ENCODE results near the gene COLQ.

The COLQ gene

DNA sequence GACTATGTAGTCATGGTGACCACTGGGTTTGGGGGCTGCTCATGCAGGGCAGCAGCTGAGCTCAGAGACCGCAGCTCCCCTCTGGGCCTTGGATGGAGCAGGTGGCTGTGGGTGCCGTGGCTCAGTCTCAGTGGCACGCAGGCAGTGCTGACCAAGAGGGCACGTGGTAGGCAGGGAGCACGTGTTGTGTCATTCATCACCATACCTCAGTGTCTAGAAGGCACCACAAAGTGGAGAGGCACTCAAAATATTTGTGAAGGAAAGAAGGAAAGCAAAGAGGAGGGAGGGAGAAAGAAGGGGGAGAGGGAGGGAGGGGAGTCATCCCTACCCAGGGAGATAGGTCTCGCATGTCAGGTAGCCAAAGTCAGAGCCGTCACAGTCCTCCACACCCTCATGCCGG lies 68.0 kb downstream of the COLQ start:
- DNase-seq = no peak

DNA sequence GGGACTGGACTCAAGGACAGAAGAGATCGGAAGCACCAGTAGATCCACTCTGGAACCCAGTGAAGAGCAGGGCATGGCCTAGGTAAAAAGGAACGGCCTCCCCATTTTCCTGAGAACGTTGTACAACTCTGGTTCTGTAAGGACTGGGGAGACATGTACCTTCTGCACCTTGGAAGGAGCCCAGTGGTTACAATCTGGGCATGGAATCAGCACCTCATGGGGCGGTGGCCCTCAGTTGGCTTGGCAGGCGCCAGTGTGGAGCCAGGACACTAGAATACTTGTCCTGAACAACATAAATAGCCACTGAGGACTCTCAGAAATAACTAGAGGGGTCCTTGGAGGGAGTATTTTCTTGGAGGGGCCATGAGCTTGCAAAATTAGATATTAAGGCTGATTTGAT lies 68.5 kb downstream of the COLQ start:
- no peak for DNase-seq

DNA sequence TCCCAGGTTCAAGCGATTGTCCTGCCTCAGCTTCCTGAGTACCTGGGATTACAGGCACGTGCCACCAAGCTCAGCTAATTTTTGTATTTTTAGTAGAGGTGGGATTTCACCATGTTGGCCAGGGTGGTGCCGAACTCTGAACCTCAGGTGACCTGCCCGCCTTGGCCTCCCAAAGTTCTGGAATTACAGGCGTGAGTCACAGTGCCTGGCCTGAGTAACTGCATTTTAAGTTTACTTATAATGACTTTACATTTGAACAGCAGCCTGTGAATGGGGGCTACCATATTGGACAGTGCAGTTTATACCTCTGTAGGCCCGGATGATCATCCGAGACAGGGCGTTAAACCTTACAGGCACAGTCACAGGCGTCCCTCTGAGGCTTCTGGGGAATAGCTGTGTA lies 69.3 kb downstream of the COLQ start:
- DNase-seq = no peak

DNA sequence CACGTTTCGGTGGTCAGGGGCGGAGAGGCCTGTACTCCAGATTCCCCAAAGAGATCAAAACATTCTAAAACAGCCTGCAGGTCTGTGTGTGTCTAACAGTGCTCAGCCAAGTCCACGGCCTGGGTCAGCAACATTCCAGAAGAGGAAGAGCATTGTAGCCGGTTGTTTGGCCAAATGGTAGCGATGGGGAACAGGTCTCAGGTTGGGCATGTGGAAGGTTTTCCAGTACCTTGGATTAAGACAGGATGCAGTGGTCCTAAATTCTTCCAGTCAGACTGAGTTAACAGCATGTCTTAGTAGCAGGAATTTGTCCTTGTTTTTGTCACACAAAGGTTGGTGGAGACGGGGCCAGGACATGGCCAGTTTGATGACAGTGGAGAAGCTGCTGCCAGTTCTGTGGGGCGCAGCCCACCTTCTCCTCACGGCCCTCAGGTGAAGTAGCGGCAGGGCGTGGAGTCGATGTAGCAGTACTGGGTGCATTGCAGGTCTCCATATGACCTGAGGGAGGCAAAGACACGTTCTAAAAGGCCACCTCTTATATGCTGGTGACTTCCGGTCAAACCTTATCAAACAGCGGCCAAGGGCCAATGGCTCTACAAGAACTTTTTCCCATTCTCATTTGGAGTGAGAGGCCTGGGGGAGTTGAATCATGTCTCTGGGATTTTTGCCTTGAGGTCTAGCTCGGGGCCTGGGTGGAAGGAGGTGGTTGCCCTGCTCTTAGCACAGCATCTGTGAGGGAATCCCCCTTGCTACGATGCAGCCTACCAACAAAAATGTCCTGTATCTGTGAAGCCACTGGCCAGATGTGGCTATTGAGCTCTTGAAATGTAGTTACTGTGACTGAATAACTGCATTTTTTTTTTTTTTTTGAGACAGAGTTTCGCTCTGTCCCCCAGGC lies 70.0 kb downstream of the COLQ start:
- DNase-seq = no peak

DNA sequence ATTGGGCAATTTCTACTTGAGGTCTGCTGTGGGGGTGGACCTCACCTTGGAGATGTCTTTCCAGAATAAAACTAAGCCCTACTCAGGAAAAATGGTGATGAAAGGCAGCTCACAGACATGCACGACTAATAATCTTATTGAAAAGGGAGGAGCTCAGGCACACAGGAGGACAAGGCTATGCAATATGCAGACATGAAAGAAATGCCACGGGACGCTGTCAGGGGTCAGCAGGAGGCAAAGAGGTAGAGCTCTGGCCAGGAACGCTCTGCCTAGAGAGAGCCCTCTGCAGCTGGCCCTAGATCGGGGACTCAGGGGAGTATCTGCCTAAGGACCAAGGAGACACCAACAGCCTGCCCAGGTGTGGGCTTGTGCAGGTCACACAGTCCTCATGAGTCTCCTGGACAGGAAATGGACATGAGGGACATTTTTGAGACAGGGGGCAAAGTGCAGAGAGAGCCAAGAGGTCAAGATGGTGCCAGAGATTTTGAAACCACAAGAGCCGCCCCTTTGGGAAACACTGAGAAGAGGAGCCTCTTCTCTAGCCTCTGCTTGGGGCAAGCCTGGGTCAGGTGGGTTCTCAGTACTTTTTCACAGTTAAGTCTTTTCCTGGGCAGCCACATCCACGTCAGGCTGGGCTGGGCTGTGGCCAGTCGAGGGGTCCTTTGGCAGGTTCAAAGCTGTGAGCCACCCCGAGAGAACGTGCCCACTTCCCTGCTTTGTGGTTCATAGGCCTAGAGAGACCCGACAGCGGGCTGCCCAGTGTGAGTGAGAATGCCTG lies 70.9 kb downstream of the COLQ start:
- DNase-seq = no peak

DNA sequence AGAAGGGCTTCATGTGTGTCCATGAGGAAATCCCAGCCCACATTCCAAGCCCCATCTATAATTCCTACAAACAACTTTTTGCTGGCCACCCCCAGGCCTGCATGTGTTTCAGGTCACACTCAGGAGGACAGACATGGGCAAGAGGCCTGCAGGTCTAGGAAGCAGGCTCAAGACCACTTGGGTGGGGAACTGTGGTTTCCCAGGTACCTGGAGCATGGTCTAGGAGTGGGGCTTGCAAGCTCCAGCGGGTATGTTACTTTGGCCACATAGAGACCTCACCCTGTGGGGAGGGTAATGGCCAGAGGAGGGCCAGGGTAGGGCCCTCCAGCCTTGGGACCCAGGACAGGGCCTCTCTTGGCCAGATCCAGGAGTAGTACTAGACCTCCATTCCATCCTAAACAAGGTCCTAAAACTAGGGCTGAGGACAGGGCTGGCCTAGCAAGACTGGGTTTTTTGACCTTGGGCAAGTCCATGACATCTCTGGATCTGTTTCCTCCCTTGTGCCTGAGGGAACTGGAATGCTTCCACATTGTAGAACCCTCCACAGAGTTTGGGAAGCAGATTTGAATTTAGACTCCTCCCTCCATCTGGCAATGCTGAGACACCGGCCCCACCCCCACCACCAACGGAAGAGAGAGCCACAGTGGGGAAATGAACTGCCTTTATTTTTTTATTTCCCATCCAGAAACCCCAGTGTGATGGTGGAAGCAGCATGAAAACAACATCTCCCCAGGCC lies 71.8 kb downstream of the COLQ start:
- no peak for DNase-seq

DNA sequence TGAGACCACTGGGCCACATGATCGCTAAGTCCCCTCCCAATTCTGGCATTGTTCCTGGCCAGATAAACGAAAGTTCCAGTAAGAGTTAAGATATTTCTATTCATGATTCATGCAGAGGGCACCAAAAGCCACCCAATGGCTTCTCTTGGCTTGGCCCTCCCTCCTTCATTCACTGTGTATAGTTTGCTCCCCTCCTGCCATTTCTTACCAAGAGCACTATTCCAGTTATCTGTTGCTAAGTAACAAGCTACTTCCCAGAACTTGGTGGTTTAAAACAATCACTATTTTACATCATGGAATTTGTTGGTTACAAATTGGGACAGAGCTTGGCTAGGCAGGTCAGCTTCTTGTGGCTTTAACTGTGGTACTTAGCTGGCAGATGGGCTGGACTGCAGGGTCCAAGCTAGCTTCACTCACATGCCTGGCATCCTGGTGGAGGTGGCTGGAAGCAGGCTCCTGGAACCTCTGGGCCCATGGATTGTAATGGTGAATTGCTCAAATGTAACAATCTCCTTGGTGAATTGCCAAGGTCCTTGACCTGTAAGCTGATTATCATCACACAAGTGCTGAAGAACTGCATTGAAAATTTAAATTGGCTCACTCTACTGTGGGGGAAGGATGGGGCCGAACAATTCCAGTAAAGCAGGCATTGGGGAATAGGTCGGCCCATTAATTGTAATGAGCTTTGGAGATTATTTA lies 77.5 kb downstream of the COLQ start:
- DNase-seq = no peak

DNA sequence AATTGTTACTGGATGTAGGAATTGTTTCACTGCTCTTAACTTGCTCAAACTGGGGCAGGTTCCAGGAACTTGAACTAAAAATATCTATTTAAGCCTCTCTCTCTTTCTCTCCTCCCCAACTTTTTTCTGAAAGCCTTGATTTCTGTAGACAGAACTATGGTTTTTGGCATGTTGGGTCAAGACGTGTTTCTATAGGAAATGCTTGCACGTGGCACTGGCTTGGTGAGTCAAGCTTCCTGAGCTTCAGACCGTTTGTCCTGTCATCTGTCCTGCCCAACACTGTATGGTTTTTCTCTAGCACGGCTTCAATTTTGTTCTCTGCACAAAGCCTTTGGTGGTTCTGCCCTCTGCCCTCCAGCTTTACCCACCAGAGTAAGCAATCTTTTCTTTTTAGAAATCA lies 80.6 kb downstream of the COLQ start:
- no peak for DNase-seq

DNA sequence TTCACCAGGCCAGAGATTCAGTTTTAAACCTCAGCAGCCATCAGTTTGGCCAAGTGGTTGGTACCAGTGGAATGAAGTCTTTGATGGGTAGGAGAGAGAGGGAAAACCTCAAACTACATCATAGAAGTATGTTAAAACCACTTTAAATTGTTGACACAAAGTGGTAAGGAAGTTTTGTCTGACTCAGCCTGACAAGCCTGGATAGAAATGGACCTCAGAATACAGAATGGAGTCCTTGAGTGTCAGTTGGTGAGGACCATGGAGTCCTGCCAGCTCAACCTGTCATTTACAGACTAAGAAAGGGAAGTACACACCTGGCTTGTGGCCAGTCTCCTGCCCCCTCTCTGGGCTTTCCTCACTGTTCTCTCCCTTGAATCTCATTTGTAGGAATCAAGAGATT lies 82.0 kb downstream of the COLQ start:
- no peak for DNase-seq

DNA sequence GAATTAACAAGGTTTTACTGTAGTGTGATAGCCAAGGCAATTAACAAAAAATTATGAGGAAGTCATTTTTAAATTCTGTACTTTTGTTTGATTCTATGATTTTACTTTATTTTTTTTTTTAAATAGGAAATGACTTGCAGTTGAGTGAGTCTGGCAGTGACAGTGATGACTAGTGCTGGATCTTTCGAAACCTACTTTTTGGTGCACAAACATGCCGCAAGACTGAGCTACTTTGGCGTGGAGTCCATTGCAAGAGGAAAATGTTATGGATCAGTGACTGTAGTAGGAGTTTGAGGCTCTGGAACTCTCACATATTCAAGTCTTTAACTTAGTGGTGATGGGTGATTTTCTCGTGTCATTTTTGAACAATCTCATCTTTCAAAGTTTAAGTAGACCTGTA lies 82.5 kb downstream of the COLQ start:
- DNase-seq = no peak

DNA sequence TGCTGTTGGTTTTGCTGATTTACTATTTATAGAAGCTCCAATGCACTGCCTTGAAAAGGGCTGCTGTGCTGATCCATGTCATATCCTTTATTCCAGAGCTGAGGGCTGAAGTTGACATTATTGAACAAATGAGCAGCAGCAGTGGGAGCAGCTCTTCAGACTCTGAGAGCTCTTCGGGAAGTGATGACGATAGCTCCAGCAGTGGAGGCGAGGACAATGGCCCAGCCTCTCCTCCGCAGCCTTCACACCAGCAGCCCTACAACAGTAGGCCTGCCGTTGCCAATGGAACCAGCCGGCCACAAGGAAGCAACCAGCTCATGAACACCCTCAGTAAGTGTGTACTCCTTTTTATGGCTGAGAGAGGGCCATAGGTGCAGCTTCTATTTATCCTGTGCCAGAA lies 85.3 kb downstream of the COLQ start:
- DNase-seq = no peak

DNA sequence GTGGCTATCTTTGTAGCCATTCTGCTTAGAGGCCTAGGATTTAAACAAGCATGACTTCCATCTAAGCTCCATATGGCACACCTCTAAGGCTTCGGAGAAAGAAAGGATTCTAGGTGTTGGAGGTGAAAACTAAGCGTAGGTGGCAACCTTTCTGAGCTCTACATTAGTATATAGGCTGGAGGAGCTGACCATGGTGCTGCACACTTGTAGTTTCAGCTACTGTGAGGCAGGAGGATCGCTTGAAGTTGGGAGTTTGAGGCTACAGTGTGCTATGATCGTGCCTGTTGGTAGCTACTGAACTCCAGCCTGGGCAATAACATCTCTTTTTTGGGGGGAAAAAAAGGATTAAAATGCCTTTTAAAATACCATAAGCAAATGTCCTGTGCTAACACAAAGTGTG lies 86.8 kb downstream of the COLQ start:
- no peak for DNase-seq

DNA sequence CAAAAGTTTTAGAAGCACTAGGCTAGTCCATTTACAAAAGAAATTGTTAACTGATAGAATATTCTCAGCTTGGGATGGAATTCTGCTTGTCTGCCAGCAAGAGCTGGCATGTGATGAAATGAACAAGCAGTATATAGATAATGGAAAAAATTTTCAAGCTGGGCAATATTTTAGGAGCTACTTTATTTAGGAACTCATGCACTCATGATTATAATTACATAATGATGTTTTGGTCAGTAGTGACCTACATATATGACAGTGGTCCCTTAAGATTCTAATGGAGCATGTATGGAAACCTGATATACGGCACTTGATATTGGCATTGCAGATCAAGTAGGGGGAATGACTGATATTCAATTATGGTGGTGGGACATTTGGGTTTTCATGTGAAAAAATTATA lies 88.0 kb downstream of the COLQ start:
- DNase-seq = no peak

DNA sequence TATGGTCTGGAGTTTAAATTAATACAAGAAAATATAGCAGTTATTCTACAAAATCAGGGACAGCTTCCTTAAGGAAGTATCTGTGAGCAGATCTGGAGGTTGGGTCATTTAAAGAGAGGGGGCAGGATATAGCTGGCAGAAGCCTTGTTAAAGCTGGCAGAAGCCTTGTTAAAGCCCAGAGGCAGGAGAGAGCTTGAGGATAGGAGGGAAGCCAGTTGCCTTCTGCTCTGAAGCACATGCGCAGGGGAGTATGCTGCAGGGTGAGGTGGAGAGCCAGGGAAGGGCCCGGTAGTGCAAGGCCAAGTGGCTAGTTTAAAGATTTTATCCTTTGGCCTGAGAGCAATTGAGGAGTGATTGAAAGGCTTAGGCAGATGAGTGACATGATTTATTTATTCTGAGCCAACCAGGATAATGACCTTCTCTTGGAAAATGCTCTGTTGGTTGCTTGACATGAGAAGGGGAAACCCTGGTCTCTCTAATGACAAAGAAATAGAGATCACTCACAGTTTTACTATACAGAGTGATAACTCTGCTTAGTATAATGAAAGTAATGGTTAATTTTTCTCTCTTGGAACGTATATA lies 90.2 kb downstream of the COLQ start:
- no peak for DNase-seq

DNA sequence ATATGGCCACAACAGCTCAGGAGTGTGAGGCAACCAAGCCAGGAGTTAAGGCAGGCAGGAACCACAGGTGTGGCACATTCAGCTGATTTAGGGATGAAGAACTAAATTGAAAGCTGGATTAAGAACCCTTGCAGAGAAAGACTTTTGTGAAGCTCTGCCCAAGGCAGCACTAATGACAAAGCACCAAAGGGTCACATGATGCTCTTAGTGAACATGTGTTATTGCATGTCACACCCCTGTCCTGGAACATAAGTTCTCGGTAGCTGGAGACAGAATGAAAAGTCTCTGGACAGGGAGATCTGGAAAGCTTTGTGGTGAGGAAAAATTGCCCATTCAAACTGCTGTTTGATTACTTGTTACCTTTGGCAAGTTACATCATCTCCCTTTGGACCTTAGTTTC lies 90.9 kb downstream of the COLQ start:
- DNase-seq = no peak

DNA sequence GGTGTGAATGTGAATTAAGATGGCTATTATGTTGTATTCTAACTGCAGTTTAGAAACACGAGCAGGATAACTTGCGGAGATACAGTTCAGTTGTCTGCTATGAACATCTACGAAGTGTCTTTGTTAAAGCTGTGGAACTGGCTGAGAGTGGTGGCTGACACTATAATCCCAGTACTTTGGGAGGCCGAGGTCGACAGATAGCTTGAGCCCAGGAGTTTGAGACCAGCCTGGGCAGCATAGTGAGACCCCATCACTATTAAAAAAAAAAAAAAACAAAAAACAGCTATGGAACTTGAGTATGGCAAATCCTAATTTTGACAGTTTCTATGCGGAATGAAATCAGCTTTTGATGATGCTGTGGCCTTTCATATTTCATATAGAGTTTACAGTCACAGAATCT lies 92.4 kb downstream of the COLQ start:
- no peak for DNase-seq

DNA sequence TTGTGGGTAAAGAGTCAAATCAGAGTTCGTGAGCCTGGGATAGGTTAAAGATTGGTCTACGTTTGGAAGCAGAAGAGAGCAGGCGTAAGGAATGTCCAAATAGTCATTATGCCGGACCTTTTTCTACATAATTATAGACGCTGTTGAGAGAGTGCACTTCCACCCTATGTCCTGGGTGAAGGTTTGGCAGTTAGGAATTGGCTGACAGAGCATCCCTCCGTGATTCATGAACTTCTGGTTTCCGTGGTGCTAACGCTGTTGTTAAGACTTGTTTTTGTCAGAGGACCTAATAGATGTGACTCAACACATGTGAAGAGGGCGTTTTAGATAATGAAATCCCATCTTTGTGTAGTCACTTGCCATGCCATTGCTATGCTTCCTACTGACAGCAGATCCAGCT lies 93.0 kb downstream of the COLQ start:
- DNase-seq = no peak

DNA sequence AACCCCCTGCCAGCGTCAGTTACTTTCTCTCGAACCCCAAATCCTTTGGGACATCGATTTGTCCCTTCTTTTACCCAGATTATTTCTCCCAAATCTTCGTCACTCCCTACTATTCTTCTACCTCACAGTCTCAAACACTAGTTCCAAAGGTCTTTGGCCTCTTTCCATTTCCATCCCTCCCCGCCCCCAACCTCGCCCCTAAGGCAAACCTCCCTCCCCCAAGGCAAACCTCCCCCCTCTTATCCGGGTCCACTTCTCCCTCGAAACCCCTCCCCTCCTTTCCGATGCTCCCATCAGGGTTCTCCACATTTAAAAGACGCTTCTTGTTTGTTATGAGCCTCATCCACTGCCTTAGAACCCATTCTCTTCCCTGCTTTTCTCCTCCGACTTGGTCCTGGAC lies 93.5 kb downstream of the COLQ start:
- DNase-seq = no peak

DNA sequence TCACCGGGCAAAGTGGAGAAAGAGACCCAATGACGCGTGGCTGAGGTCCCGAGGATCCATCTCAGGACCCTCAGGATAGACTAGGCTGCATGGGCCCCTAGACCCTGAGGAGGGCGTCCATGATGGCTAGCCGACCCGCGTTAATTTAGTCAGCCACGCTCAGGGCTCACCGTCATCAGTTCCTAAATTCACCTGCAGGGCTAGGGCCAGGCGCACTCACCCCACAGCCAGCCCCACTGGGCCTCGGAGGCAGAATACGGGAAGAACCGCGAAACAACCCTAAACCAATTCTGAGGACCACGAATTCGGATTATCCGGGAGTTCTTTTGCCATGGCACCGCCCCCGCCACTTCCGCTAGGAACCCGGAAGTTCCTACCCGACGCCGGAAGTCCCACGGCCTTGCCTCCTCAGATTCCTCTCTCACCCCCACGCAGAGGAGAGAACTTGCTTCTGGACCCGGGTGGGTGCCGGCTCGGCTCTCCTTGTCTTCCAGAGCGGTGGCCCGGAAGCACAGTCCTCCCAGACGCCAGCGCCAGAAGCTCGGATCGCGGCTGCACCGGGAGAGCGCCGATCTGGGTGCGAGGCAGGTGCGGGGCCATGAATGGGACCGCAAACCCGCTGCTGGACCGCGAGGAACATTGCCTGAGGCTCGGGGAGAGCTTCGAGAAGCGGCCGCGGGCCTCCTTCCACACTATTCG lies 94.2 kb downstream of the COLQ start, which contains the start of the genes EAF1 and METTL6:
EAF1 (plus strand) TSS at position 417 of the 699 bp plus-strand sequence; CDS start at position 599, 182 bp downstream.
METTL6 (minus strand) TSS at position 363 of the 699 bp plus-strand sequence. CDS start 1,033 bp downstream, outside the sequence.
- peak; percentile 34 for DNase-seq

DNA sequence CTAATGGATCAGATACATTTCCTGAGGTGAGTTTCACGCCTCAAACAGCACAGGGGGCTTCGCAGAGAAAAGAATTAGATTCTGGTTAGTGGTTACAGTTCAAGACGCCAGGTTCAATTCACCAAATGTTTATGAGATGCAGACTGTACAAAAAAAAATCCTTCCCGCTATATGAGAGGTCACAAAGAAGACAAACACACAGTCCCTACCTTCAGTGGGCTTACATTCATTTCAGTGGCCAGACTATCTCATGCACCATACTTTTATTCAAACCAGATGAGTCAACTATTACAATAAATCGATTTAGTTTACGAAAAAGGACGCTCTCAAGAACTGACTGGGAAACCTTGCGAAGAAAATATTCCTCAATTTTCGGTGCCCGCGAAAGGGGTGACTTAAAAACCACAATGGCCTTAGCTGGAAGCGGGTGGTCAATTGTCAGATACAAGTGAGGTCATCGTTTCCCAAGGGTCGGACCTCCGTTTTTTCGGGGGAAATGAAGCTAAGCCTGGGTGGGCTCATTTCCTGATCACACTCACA lies 94.9 kb downstream of the COLQ start:
- no peak for DNase-seq

DNA sequence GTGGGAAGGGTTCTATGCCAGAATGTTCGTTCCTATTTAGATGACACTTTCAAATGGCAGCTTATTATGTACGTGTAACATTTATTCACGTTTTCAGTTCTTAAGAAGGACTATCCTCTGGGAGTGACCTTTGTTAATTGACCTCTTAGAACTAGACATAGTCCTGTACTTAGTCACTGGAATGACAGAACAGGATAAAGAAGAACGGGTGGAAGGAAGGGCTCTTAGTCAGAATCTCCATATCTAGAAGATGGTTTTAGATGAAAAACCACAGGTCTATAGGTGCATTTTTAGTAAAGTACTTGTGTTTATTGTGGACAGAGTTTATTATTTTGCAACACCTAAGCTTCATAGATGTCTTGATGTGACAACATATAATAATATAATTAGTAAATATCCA lies 100.6 kb downstream of the COLQ start:
- no peak for DNase-seq

All from NCI-H748 treated with DMSO at 0.1 percent for 48 hours (cell line).